T47D (cell line): ENCODE results near the gene GPR142.

Experiments
- DNase-seq, 2 experiments: peaks; one replicate each; pipeline versions ENCODE4 v3.0.0 to v3.0.0-alpha.2; 2011 to 2012; ENCODE audit warnings: low read depth in 1 of 2, low spot score in 1 of 2
- JUND ChIP-seq: IDR thresholded peaks from 2 replicates; pipeline ENCODE4 v1.6.1; 2012; ENCODE audit warnings: low read depth
- in situ Hi-C: cut with HindIII; loops from 2 replicates; pipeline ENCODE4 v1.10.0; 2016; ENCODE audit warnings: low sequenced_read_pairs, low pct_unique_long_range_greater_than_20kb

GPR142 gene

DNA sequence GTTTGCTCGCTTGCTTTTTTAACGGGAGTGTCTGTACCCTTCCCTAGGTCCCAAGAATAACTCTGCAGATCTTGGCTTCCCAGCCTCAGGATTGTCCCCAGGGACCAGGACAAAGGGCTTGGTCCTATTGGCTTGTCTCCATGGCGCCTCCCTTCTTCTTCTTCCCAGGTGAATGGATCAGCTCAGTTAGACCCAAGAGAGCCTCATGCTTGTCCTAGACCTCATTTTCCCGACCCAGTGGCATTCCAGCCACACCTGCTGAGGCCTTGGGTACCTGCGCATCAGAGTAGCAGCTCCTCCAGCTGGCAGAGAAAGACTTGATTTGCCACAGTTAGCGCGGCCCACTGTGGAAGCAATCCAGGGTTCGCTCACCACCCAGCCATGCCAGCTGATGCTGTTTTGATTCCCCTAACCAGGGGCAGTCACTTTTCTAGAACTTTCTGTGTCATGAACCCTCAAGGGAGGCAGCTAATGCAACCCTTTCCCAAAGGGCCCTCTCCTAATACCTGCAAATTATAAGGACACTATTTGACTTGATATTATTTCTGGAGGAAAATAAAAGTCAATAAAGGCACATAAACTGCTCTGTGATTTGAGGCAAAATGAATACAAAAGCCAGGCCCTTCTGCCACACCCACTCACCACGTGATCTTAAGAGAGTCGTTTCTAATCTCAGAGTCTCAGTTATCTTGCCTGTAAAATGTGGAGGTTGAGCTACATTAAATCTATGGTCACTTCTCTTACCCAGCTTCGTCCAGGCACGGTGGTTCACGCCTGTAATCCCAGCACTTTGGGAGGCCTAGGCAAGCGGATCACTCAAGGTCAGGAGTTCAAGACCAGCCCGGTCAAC lies 13.9 kb downstream of the GPR142 start:
- no peak for DNase-seq
- in situ Hi-C loops: no loop called here
- no peak for TF ChIP-seq JUND

- DNase-seq: no peak
These were observed 15.8 kb downstream of the GPR142 start for GRCh38 chr17:74383141-74383540.

DNA sequence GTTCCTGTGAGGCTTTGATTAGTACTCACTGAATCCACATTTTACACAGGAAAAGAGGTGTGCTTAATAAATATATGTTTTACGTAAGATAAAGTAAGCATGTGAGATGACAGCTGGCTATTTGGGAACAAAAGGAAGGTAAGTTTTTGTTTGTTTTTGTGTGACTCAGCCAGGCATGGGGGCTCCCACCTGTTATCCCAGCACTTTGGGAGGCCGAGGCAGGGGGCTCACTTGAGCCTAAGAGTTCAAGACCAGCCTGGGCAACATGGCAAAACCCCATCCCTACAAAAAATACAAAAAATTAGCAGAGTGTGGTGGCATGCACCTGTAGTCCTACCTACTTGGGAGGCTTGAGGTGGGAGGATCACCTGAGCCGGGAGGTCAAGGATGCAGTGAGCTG lies 17.9 kb downstream of the GPR142 start:
- no peak for DNase-seq
- in situ Hi-C loops: no loop called here
- no peak for TF ChIP-seq JUND

More at GRCh38 chr17:74383141-74383540, 15.8 kb downstream of the GPR142 start:
- TF ChIP-seq JUND: no peak
- in situ Hi-C loops: no loop called here

GRCh38 chr17:74386386-74386785 lies 19.1 kb downstream of the GPR142 start:
- DNase-seq: no peak
- in situ Hi-C loops: no loop called here

DNA sequence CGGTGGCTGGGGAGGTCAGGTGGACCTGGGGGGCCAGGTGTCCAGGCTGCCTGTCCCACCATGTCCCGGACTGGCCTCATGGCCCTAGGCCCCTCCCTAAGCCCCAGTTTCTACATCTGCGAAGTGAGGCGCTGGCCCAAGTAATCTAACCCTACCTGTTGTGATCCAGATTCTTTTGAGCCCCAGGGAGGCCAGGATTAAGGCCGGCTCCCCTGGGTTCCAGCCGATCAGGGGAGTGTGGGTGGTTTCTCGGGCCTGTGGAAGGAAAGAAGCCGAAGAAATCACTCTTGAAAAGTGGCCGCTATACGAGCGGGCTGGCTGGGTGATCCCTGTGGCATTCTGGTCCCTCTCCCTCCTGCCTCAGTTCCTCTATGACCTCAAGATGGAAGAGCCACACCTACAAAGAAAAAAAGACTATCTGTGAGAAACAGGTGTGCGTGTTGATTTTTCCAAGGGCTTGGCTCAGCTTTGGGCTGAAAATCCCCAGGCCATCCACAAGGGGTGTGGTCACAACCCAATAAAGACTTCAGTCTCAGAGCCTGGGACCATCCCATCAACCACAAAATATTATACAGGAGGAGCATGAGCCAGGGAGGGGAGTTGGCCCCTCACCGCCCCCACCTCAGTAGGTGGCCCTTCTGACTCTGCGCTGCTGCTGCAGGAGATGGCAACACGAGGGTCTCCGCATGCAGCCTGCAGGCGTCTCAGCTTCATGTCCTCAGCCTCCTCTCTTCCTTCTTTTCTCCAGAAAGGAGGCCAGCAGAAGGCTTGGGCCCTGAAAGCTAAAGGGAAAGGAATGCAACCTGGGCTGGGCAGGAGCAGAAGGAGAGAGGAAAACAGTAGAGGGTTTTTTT lies 20.3 kb downstream of the GPR142 start:
- no peak for TF ChIP-seq JUND
- in situ Hi-C loops: no loop called here
- DNase-seq: peak in 1 of 2 experiments; percentile 55

More at GRCh38 chr17:74386386-74386785, 19.1 kb downstream of the GPR142 start:
- TF ChIP-seq JUND: no peak

GRCh38 chr17:74389084-74389753 lies 21.9 kb downstream of the GPR142 start:
- DNase-seq: no peak
- in situ Hi-C loops: no loop called here
- no peak for TF ChIP-seq JUND

DNA sequence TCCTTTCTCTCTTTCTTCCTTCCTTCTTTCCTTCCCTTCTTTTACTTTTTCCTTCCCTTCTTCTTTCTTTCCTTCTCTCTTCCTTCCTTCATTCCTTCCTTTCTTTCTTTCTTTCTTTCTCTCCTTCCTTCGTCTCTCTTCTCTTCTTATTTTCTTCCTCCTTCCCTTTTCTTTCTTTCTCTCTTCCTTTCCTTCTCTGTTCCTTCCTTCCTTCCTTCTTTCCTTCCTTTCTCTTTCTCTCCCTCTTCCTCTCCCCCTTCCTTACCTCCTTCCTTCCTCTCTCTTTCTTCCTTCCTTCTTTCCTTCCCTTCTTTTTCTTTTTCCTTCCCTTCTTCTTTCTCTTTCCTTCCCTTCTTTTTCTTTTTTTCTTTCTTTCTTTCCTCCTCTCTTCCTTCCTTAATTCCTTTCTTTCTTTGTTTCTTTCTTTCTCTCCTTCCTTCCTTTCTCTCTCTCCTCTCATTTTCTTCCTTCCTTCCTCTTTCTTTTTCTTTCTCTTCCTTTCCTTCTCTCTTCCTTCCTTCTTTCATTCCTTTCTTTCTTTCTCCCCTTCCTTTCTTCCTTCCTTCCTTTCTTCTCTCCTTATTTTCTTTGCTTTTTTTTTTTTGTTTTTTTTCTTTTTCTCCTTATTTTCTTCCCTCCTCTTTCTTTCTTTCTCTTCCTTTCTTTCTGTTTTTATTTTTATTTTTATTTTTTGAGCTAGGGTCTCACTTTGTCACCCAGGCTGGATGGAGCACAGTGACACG lies 22.8 kb downstream of the GPR142 start:
- in situ Hi-C loops: no loop called here
- no peak for DNase-seq
- TF ChIP-seq JUND: no peak

GRCh38 chr17:74390680-74391653 lies 23.7 kb downstream of the GPR142 start:
- no peak for DNase-seq
- in situ Hi-C loops: no loop called here
- no peak for TF ChIP-seq JUND

DNA sequence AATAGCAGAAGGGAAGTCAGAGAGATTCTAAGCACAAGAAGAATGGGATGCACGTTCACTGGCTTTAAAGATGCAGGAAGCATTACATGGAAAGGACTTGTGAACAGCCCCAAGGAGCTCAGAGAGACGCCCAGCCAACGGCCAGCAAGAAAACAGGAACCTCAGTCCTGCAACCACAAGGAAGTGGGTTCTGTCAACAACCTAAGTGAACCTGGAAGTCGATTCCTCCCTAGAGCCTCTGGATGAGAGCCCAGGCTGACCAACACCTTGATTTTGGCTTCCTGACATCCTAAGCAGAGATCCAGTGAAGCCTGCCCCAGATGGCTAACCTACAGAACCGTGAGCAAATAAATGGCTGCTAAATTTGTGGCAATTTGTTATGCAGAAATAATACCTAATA lies 24.5 kb downstream of the GPR142 start:
- in situ Hi-C loops: no loop called here
- TF ChIP-seq JUND: no peak
- peak in 1 of 2 experiments; percentile 55 for DNase-seq

DNA sequence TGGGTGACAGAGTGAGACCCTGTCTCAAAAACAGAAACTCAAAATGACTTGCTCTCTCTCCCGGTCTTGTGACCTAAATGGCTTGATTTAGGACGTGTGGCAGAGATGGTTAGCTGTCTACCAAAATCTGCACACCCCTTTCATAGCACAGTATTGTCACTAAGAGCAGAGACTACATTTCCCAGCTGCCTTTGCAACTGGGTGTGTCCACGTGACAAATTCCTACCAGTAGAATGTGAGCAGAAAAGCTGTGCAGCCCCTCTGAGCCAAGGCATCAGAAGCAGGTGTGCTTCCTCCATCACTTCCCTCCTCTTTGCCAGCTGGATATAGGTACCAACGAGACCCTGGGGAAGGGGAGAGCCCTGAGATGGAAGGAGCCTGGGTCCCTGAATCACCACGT lies 25.5 kb downstream of the GPR142 start:
- peak in 1 of 2 experiments; percentile 67 for DNase-seq
- in situ Hi-C loops: no loop called here
- TF ChIP-seq JUND: no peak

- TF ChIP-seq JUND: no peak
- in situ Hi-C loops: no loop called here
- DNase-seq: no peak
These were observed 26.1 kb downstream of the GPR142 start for GRCh38 chr17:74393346-74393942.
